HUES64 (cell line): ENCODE results near the gene HEG1.

Experiments used
- H3K27ac ChIP-seq: 2 replicates; pipeline ENCODE4 v1.7.0; 2013; ENCODE audit warnings: low read depth, low read length, inconsistent platforms
- H3K27me3 ChIP-seq: 2 replicates; pipeline ENCODE4 v1.6.1; 2013; ENCODE audit warnings: mild to moderate bottlenecking, low read length; ENCODE audit not compliant: insufficient read depth
- H3K36me3 ChIP-seq: 2 replicates; pipeline ENCODE4 v1.6.1; 2013; ENCODE audit warnings: mild to moderate bottlenecking, low read length; ENCODE audit not compliant: insufficient read depth
- H3K4me1 ChIP-seq: 2 replicates; pipeline ENCODE4 v1.6.1; 2013; ENCODE audit warnings: mild to moderate bottlenecking, low read length, moderate library complexity; ENCODE audit not compliant: insufficient read depth
- H3K4me3 ChIP-seq: 2 replicates; pipeline ENCODE4 v1.5.1; 2013; ENCODE audit warnings: mild to moderate bottlenecking, low read length, moderate library complexity
- H3K9ac ChIP-seq: 2 replicates; pipeline ENCODE4 v1.6.1; 2013; ENCODE audit warnings: mild to moderate bottlenecking, low read depth, low read length
- H3K9me3 ChIP-seq: 2 replicates; pipeline ENCODE4 v1.6.1; 2013; ENCODE audit warnings: low read depth, low read length; ENCODE audit not compliant: insufficient read depth
- WGBS: fragments of 150-250, 120-280 bp; methylation state at CpG from one replicate; pipeline ENCODE4 v1.1.7; 2013; ENCODE audit warnings: missing lambda C conversion rate; 5-methylcytosine and 5-hydroxymethylcytosine counted together

The HEG1 gene

DNA sequence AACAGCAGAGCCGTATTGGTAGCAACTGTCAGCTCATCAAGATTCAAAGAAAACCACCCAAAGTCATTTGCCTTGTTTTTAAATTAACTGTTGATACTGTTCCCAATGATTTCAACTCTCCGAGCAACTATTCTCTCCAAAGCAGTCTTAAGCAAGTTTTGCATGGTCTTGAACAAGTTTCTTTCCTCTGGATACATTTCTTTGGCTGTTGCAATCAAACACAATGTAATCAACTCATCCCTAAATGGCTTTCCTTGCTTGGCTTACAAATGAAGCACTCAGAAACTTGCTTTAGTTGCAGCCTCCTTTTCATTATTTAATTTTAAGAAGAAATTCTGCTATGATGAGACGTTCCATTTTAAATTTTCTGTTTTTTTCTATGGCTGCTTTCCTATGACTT, 105.8 kb downstream of the HEG1 start:
- peaks cover 3% of the 10 kb centered on the region; the same call in 1 of the 2 replicates for H3K4me1 ChIP-seq
- H3K4me3 ChIP-seq: no peak overlapping the region
- H3K36me3 ChIP-seq: no peaks in the 10 kb centered on the region
- WGBS: 92% methylated on average over 2 of the region's 3 CpGs
- H3K27ac ChIP-seq: no peak overlapping the region
- no peaks in the 10 kb centered on the region for H3K27me3 ChIP-seq
- no peak overlapping the region for H3K9ac ChIP-seq
- no peaks in the 10 kb centered on the region for H3K9me3 ChIP-seq

DNA sequence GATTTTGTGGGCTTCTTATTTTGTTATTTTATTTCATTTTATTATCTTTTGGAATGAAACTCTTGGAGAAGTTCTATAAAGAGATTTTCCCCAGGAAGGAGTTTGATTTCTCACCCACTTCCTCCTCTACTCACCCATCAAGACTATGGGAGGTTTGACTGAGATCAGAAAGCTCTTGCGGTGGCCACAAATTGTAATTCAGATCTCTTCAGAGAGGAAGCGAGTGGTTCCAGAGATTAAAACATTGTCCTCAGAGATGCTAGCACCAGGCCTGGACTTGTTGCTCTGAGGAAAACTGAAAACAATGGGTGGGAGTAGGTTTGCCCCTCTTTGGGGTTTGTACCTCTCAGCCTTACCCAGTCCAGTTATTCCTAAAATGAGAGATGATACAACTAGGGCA, 113.2 kb downstream of the HEG1 start:
- 94% methylated on average over 2 of the region's 2 CpGs for WGBS
- H3K27me3 ChIP-seq: no peaks in the 10 kb centered on the region
- H3K4me1 ChIP-seq: no peaks in the 10 kb centered on the region
- H3K9me3 ChIP-seq: no peaks in the 10 kb centered on the region
- no peaks in the 10 kb centered on the region for H3K36me3 ChIP-seq
- H3K27ac ChIP-seq: no peak overlapping the region
- no peak overlapping the region for H3K9ac ChIP-seq
- H3K4me3 ChIP-seq: no peak overlapping the region

- Histone ChIP-seq H3K27ac (no peak overlapping the region), H3K4me3 (no peak overlapping the region), H3K9me3 (no peaks in the 10 kb centered on the region), H3K27me3 (no peaks in the 10 kb centered on the region), H3K36me3 (no peaks in the 10 kb centered on the region), H3K9ac (no peak overlapping the region), H3K4me1 (no peaks in the 10 kb centered on the region)
- 90% methylated on average over 8 of the region's 12 CpGs for WGBS
Measured at GRCh38 chr3:124941771-124942170, 114.0 kb downstream of the HEG1 start.

GRCh38 chr3:124939661-124940060, 116.1 kb downstream of the HEG1 start:
- H3K4me3 ChIP-seq: no peak overlapping the region
- no peak overlapping the region for H3K9ac ChIP-seq
- H3K27ac ChIP-seq: no peak overlapping the region
- no peaks in the 10 kb centered on the region for H3K9me3 ChIP-seq
- 82% methylated on average over 4 of the region's 4 CpGs for WGBS
- no peaks in the 10 kb centered on the region for H3K36me3 ChIP-seq
- H3K4me1 ChIP-seq: no peaks in the 10 kb centered on the region
- no peaks in the 10 kb centered on the region for H3K27me3 ChIP-seq

DNA sequence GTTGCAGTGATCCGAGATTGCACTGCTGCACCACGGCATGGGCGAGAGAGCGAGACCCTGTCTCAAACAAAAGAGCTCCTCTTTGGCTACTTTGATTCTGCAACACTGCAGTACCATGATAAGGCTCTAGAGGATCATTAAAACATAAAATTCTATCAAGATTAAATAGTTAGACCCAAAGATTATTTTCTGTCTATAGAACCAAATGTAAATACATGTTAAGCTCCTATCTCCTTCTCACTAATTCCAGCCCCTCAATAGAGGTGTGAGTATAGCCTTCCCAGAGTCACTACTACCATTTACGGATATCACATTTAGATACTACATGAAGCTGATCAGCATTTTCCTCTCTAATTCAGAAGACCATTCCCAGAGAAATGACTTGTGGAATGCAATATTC, 116.9 kb downstream of the HEG1 start:
- Histone ChIP-seq H3K9me3 (no peaks in the 10 kb centered on the region), H3K36me3 (no peaks in the 10 kb centered on the region), H3K27me3 (no peaks in the 10 kb centered on the region), H3K9ac (no peak overlapping the region), H3K4me3 (no peak overlapping the region), H3K27ac (no peak overlapping the region), H3K4me1 (no peaks in the 10 kb centered on the region)
- WGBS: 98% methylated on average over 5 of the region's 5 CpGs

- no peak overlapping the region for H3K9ac ChIP-seq
- H3K27ac ChIP-seq: no peak overlapping the region
- no peaks in the 10 kb centered on the region for H3K27me3 ChIP-seq
- 86% methylated on average over 2 of the region's 3 CpGs for WGBS
- H3K36me3 ChIP-seq: no peaks in the 10 kb centered on the region
- H3K9me3 ChIP-seq: no peaks in the 10 kb centered on the region
- no peaks in the 10 kb centered on the region for H3K4me1 ChIP-seq
- no peak overlapping the region for H3K4me3 ChIP-seq
Measured at GRCh38 chr3:124937049-124937448, 118.7 kb downstream of the HEG1 start.

GRCh38 chr3:124935794-124936542, 119.8 kb downstream of the HEG1 start:
- no peaks in the 10 kb centered on the region for H3K36me3 ChIP-seq
- no peaks in the 10 kb centered on the region for H3K9me3 ChIP-seq
- 91% methylated on average over 4 of the region's 5 CpGs for WGBS
- H3K4me1 ChIP-seq: no peaks in the 10 kb centered on the region
- H3K9ac ChIP-seq: no peak overlapping the region
- H3K27me3 ChIP-seq: no peaks in the 10 kb centered on the region
- no peak overlapping the region for H3K27ac ChIP-seq
- no peak overlapping the region for H3K4me3 ChIP-seq

DNA sequence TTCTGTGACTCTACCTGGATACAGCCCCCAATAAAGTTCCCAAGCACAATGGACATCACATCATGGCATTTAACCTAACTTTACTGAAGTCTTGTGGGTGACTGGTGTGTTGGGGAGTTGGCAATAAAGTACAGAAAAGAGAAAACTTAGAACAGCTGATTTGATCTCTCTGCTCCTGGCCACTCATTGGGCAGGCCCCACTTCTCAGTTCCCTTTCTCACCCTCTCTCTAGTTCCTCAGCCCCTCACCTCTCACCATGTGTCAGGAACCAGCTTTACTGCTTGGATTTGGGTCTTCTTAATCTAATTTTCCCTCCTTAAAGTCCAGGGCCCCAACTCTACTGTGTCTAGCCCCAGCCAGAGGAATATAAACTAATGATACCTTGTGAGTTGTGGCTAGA, 120.5 kb downstream of the HEG1 start:
- Histone ChIP-seq H3K4me3 (no peak overlapping the region), H3K36me3 (no peaks in the 10 kb centered on the region), H3K27ac (no peak overlapping the region), H3K9me3 (no peaks in the 10 kb centered on the region), H3K9ac (no peak overlapping the region), H3K27me3 (no peaks in the 10 kb centered on the region), H3K4me1 (no peaks in the 10 kb centered on the region)

GRCh38 chr3:124934577-124934976, 121.2 kb downstream of the HEG1 start, which contains the start of gene MUC13:
Gene MUC13, minus strand, starts transcription at chr3:124934751. Its CDS starts 39 bp downstream, at chr3:124934712.
- Histone ChIP-seq H3K36me3 (no peaks in the 10 kb centered on the region), H3K9ac (no peak within 1 kb of the TSS), H3K4me1 (no peaks in the 10 kb centered on the region), H3K4me3 (no peak within 1 kb of the TSS), H3K27ac (no peak within 1 kb of the TSS), H3K9me3 (no peaks in the 10 kb centered on the region), H3K27me3 (no peaks in the 10 kb centered on the region)
- WGBS: 96% methylated on average over 5 of the region's 5 CpGs

DNA sequence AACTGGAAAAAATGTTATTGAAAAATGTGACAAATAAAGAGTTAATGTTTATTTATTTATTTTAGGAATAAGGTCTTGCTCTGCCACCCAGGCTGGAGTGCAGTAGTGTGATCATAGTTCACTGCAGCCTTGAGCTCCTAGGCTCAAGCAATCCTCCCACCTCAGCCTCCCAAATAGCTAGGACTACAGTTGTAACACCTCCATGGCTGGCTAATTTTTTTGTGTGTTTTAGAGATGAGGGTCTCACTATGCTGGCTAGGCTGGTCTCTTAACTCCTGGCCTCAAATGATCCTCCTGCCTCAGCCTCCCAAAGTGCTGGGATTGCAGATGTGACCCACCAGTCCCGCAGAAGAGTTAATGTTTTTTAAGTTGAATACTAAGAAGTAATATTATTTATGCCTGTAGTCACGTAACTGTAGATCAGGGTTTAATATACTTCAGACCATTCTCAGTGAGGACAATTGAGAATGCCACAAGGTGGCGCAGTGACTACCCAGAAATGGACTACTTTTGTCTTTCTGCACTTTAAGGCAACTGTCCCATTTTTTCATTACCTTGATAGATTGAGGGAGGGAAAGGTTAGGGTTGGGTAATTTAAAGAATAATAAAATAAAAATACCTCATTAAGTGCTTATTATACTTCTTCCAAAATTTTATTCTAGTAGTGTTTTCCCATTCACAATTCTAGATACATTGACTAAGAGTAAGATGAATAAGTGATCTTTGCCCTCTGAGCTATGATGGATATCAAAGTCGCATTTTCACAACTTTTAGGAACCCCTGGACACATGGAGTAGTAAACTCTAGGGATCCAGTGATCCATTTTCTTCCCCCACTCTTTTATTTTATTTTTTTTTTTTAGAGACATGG, 127.2 kb downstream of the HEG1 start:
- WGBS: 48% methylated on average over 4 of the region's 4 CpGs

DNA sequence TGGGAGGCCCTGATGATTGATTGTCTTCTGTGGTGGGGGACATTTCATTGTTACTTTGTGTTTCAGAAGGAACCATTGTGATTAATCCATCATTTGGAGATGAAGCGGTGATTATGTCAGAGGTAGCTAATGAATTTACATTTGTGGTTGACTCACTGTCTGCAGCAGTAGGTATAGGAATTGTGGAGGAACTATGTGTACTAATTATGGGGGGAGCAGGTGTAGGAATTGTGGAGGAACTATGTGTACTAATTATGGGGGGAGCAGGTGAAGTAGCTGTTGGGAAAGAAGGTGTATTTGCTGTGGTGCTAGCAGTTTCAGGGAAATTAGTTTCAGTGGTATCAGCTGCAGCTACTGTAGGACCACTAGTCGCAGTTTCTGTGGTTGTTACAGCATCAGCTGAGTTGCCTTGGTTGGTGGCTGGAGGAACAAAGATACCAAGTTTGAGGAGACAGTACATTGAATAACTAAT, 128.2 kb downstream of the HEG1 start:
- H3K9ac ChIP-seq: no peak overlapping the region
- H3K4me1 ChIP-seq: no peaks in the 10 kb centered on the region
- 95% methylated on average over 2 of the region's 2 CpGs for WGBS

More for the DNA sequence above, 127.2 kb downstream of the HEG1 start:
- H3K36me3 ChIP-seq: no peaks in the 10 kb centered on the region
- H3K9me3 ChIP-seq: no peaks in the 10 kb centered on the region
- H3K9ac ChIP-seq: no peak overlapping the region
- H3K4me3 ChIP-seq: no peak overlapping the region
- no peaks in the 10 kb centered on the region for H3K4me1 ChIP-seq
- no peak overlapping the region for H3K27ac ChIP-seq
- no peaks in the 10 kb centered on the region for H3K27me3 ChIP-seq

More for the DNA sequence above, 128.2 kb downstream of the HEG1 start:
- Histone ChIP-seq H3K9me3 (no peaks in the 10 kb centered on the region), H3K36me3 (no peaks in the 10 kb centered on the region), H3K27me3 (no peaks in the 10 kb centered on the region), H3K27ac (no peak overlapping the region), H3K4me3 (no peak overlapping the region)
